Tibial nerve (tissue), 4 donors: Measurements from ENCODE around the gene GALNT18. TPM values are rescaled to one million over a fixed set of nuclear protein-coding genes. Genes with fewer than 3 reads are reported as not detected.

ENCODE experiments used
- DNase-seq, 2 donors: peaks; one replicate each; pipeline ENCODE4 v3.0.0-alpha.2; 2019; ENCODE audit warnings: low spot score in 2 of 2
- H3K27ac ChIP-seq, 4 donors: fragments of 200-600 bp; sonication (generic) in 3 of 4; one replicate each; pipeline ENCODE4 v1.5.1; 2017 to 2019; ENCODE audit warnings: mild to moderate bottlenecking in 1 of 4
- H3K27me3 ChIP-seq, 2 donors: fragments of 200-600 bp; sonication (generic) in 1 of 2; one replicate each; pipeline versions ENCODE4 v1.5.1 to v1.6.0; 2017 to 2019
- H3K36me3 ChIP-seq, 3 donors: fragments of 200-600 bp; sonication (generic); one replicate each; pipeline ENCODE4 v1.5.1; 2018 to 2019
- H3K4me1 ChIP-seq, 4 donors: fragments of 200-600 bp; sonication (generic) in 3 of 4; one replicate each; pipeline ENCODE4 v1.5.1; 2017 to 2019
- H3K4me3 ChIP-seq, 4 donors: fragments of 200-600 bp; sonication (generic) in 3 of 4; one replicate each; pipeline ENCODE4 v1.5.1; 2017 to 2019; ENCODE audit warnings: mild to moderate bottlenecking in 1 of 4, moderate library complexity in 1 of 4
- H3K9me3 ChIP-seq, 4 donors: fragments of 200-600 bp; sonication (generic) in 3 of 4; one replicate each; pipeline ENCODE4 v1.5.1; 2017 to 2019
- CTCF ChIP-seq, 5 experiments: fragments of 200-600 bp in 3 of 5; fragments of 450-650 bp in 2 of 5; sonication (generic) in 3 of 5; IDR thresholded peaks; one replicate each; pipeline ENCODE4 v1.5.1; 2016 to 2019; ENCODE audit warnings: antibody characterized with exemption in 5 of 5, mild to moderate bottlenecking in 3 of 5, moderate library complexity in 2 of 5
- EP300 ChIP-seq, 2 donors: sonication (generic); formaldehyde crosslinking; IDR thresholded peaks; one replicate each; pipeline ENCODE4 v1.6.1; 2017; ENCODE audit warnings: antibody characterized with exemption in 2 of 2, mild to moderate bottlenecking in 1 of 2
- POLR2A ChIP-seq, 2 donors: fragments of 450-650 bp; IDR thresholded peaks; one replicate each; pipeline ENCODE4 v1.6.1; 2017; ENCODE audit warnings: antibody characterized with exemption in 2 of 2, mild to moderate bottlenecking in 2 of 2, moderate library complexity in 2 of 2
- WGBS, 2 donors: methylation state at CpG; one replicate each; pipeline ENCODE4 v1.1.5; 2018; 5-methylcytosine and 5-hydroxymethylcytosine counted together
- total RNA-seq, 4 donors: library from RNA; depleted of rRNA; stranded (reverse); fragments of >200 nt; gene quantifications; one replicate each; pipeline ENCODE4 v1.1.0, GENCODE V29; 2016

Gene GALNT18
- total RNA-seq, 4 donors from 2014 or later = 11.3 to 32.4 (median 23.9) TPM

- H3K27ac ChIP-seq = no peak overlapping the region
- WGBS, 2 donors = 81 to 82% methylated on average over 13 of the region's 13 CpGs
- H3K9me3 ChIP-seq = no peaks in the 10 kb centered on the region
- no peaks in the 10 kb centered on the region for H3K27me3 ChIP-seq
- H3K36me3 ChIP-seq = no peaks in the 10 kb centered on the region
- H3K4me3 ChIP-seq = no peak overlapping the region
- DNase-seq = no peak
- no peaks in the 10 kb centered on the region for H3K4me1 ChIP-seq
- no peak for TF ChIP-seq POLR2A (IDR thresholded peaks at IDR 0.05)
- TF ChIP-seq CTCF (IDR thresholded peaks at IDR 0.05) = no peak
- no peak for TF ChIP-seq EP300 (IDR thresholded peaks at IDR 0.05)
Observed at GRCh38 chr11:11521306-11522002, 100.4 kb downstream of the GALNT18 start.

- H3K4me3 ChIP-seq = no peak overlapping the region
- H3K36me3 ChIP-seq = no peaks in the 10 kb centered on the region
- no peak overlapping the region for H3K27ac ChIP-seq
- 84 to 86% methylated on average over 11 to 14 of the region's 14 CpGs for WGBS, 2 donors
- DNase-seq = no peak
- TF ChIP-seq EP300 (IDR thresholded peaks at IDR 0.05) (no peak), POLR2A (IDR thresholded peaks at IDR 0.05) (no peak), CTCF (IDR thresholded peaks at IDR 0.05) (no peak)
- H3K27me3 ChIP-seq = no peaks in the 10 kb centered on the region
- H3K9me3 ChIP-seq = no peaks in the 10 kb centered on the region
- H3K4me1 ChIP-seq = no peaks in the 10 kb centered on the region
Observed at GRCh38 chr11:11520231-11521015, 101.4 kb downstream of the GALNT18 start.

GRCh38 chr11:11519184-11519583 is 102.6 kb downstream of the GALNT18 start:
- H3K27ac ChIP-seq = no peak overlapping the region
- 53 to 70% methylated on average over 4 of the region's 4 CpGs for WGBS, 2 donors
- peaks cover 0 to 5% (median 2%) of the 10 kb centered on the region in 4 donors for H3K4me1 ChIP-seq
- TF ChIP-seq POLR2A (IDR thresholded peaks at IDR 0.05) = no peak
- TF ChIP-seq CTCF (IDR thresholded peaks at IDR 0.05) = no peak
- no peak for TF ChIP-seq EP300 (IDR thresholded peaks at IDR 0.05)
- H3K4me3 ChIP-seq = no peak overlapping the region
- H3K27me3 ChIP-seq = no peaks in the 10 kb centered on the region
- H3K9me3 ChIP-seq = no peaks in the 10 kb centered on the region
- no peaks in the 10 kb centered on the region for H3K36me3 ChIP-seq
- DNase-seq = no peak

- Histone ChIP-seq H3K36me3 (no peaks in the 10 kb centered on the region), H3K27me3 (no peaks in the 10 kb centered on the region), H3K4me1 (peaks cover 0 to 36% (median 5%) of the 10 kb centered on the region in 4 donors), H3K9me3 (no peaks in the 10 kb centered on the region), H3K4me3 (no peak overlapping the region), H3K27ac (no peak overlapping the region)
- WGBS, 2 donors = 72 to 82% methylated on average over 3 of the region's 3 CpGs
- DNase-seq = no peak
- TF ChIP-seq CTCF (IDR thresholded peaks at IDR 0.05) (no peak), EP300 (IDR thresholded peaks at IDR 0.05) (no peak), POLR2A (IDR thresholded peaks at IDR 0.05) (no peak)
Observed at GRCh38 chr11:11514246-11514645, 107.6 kb downstream of the GALNT18 start.

- Histone ChIP-seq H3K4me1 (peaks cover 0 to 36% (median 5%) of the 10 kb centered on the region in 4 donors), H3K36me3 (no peaks in the 10 kb centered on the region), H3K9me3 (no peaks in the 10 kb centered on the region), H3K4me3 (no peak overlapping the region), H3K27ac (no peak overlapping the region), H3K27me3 (no peaks in the 10 kb centered on the region)
- TF ChIP-seq CTCF (IDR thresholded peaks at IDR 0.05) = no peak
- peak in 1 of 2 donors; percentile 50 for TF ChIP-seq EP300 (IDR thresholded peaks at IDR 0.05)
- WGBS, 2 donors = 45 to 57% methylated on average over 3 of the region's 3 CpGs
- DNase-seq = no peak
Observed at GRCh38 chr11:11513422-11513821, 108.4 kb downstream of the GALNT18 start.
